ENCODE measurements around the gene SMYD3.

SMYD3 gene

DNA sequence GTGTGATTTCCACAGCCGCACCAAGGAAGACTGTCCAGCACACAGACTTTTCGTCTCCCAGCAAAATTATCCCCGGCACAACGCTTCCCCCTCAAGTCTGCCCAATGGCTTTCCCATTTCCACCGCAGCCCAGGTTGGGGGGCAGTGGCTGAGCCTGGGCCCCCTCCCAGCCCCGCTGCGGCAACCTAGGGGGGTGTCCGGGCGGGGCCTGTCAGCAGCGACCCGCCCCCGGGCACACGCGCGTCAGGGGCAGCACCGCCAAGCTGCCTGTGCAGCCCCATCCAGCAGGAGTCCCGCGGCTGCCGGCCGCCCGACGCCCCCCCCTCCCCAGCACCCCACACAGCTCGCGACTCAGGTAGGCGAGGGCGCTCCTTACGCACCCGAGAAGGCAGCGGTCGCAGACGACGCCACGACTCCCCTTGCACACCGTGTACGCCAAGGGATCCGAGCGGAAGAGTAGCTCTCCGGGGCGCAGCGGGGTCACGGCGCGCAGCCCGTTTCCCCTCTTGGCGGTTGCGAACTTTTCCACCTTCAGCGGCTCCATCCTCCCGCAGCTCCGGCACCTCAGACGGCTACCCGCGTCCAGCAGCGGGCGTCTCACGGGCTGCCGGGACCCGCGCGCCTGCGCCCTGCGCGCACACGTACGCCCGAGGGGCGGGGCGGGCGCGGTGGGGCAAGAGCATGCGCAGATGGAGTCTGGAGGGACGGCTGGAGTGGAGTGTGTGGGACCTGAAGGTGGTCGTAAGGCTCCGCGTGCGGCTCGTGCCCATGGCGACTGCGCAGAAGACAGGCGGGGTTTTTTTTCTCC, at the start of gene SMYD3:
TSS of gene SMYD3 (minus strand) at position 606 of the 808 bp plus-strand sequence.
- peak within 1 kb of the TSS; percentile 82 for H3K9ac ChIP-seq (ENCODE audit: insufficient read length, low read depth)
- DNase-seq (ENCODE audit: low read depth, low spot score) = peak; percentile 91
- TF ChIP-seq YY1 (IDR thresholded peaks at IDR 0.05; ENCODE audit: insufficient read depth, insufficient read length) = no peak
- TF ChIP-seq SUZ12 (IDR thresholded peaks at IDR 0.05; ENCODE audit: extremely low read depth, insufficient read depth, insufficient read length) = no peak
- no peak for TF ChIP-seq ZNF274 (IDR thresholded peaks at IDR 0.05; ENCODE audit: low read depth, low read length)
- peaks cover 8% of the 10 kb centered on the region for H3K36me3 ChIP-seq (ENCODE audit: insufficient read depth, insufficient read length, low read length)
- H3K4me3 ChIP-seq (ENCODE audit: insufficient read length, low read depth) = peak within 1 kb of the TSS; percentile 82
- peaks cover 9% of the 10 kb centered on the region for H3K27me3 ChIP-seq (ENCODE audit: insufficient read depth, insufficient read length)
- peaks cover 4% of the 10 kb centered on the region for H3K4me1 ChIP-seq (ENCODE audit: insufficient read depth, insufficient read length)
- no peaks in the 10 kb centered on the region for H3K9me3 ChIP-seq (ENCODE audit: insufficient read depth, low read length)

DNA sequence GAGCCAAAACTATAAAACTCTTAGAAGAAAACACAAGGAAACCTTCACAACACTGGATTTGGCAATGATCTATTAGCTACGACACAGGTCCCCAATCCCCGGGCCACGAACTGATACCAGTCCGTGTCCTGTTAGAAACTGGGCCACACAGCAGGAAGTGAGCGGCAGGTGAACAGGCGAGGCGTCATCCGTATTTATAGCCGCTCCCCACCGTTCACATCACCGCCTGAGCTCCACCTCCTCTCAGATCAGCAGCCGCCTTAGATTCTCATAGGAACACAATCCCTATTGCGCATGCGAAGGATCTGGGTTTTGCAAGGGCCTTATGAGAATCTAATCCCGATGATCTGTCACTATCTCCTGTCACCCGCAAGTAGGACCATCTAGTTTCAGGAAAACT, 47.1 kb upstream of the SMYD3 start:
- no peaks in the 10 kb centered on the region for H3K4me1 ChIP-seq (ENCODE audit: insufficient read depth, insufficient read length)
- H3K36me3 ChIP-seq (ENCODE audit: insufficient read depth, insufficient read length, low read length) = peaks cover 80% of the 10 kb centered on the region
- TF ChIP-seq ZNF274 (IDR thresholded peaks at IDR 0.05; ENCODE audit: low read depth, low read length) = no peak
- TF ChIP-seq YY1 (IDR thresholded peaks at IDR 0.05; ENCODE audit: insufficient read depth, insufficient read length) = no peak
- TF ChIP-seq SUZ12 (IDR thresholded peaks at IDR 0.05; ENCODE audit: extremely low read depth, insufficient read depth, insufficient read length) = no peak

DNA sequence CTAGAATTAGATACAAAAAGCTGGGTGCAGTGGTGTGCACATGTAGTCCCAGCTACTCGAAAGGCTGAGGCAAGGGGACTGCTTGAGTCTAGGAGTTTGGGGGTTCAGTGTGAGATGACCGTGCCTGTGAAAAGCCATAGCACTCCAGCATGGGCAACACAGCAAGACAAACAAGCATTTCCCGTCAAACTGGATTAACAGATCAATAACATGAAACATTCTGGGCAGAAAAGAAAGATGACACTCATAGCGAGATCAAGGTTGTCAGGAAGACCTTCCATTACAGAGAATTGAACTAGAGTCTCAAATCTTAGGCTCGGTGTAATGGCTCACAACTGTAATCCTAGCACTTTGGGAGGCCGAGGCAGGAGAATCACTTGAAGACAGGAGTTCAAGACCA, 45.0 kb upstream of the SMYD3 start:
- DNase-seq (ENCODE audit: low read depth, low spot score) = no peak
- Histone ChIP-seq H3K27me3 (ENCODE audit: insufficient read depth, insufficient read length) (no peaks in the 10 kb centered on the region), H3K9ac (ENCODE audit: insufficient read length, low read depth) (no peak overlapping the region), H3K36me3 (ENCODE audit: insufficient read depth, insufficient read length, low read length) (peaks cover 84% of the 10 kb centered on the region), H3K9me3 (ENCODE audit: insufficient read depth, low read length) (no peaks in the 10 kb centered on the region), H3K4me1 (ENCODE audit: insufficient read depth, insufficient read length) (no peaks in the 10 kb centered on the region), H3K4me3 (ENCODE audit: insufficient read length, low read depth) (no peak overlapping the region)
- TF ChIP-seq SUZ12 (IDR thresholded peaks at IDR 0.05; ENCODE audit: extremely low read depth, insufficient read depth, insufficient read length) = no peak
- no peak for TF ChIP-seq YY1 (IDR thresholded peaks at IDR 0.05; ENCODE audit: insufficient read depth, insufficient read length)
- TF ChIP-seq ZNF274 (IDR thresholded peaks at IDR 0.05; ENCODE audit: low read depth, low read length) = no peak

More for the DNA sequence above, 47.1 kb upstream of the SMYD3 start:
- H3K27me3 ChIP-seq (ENCODE audit: insufficient read depth, insufficient read length) = no peaks in the 10 kb centered on the region
- H3K9ac ChIP-seq (ENCODE audit: insufficient read length, low read depth) = no peak overlapping the region
- H3K9me3 ChIP-seq (ENCODE audit: insufficient read depth, low read length) = no peaks in the 10 kb centered on the region
- H3K4me3 ChIP-seq (ENCODE audit: insufficient read length, low read depth) = no peak overlapping the region
- no peak for DNase-seq (ENCODE audit: low read depth, low spot score)

DNA sequence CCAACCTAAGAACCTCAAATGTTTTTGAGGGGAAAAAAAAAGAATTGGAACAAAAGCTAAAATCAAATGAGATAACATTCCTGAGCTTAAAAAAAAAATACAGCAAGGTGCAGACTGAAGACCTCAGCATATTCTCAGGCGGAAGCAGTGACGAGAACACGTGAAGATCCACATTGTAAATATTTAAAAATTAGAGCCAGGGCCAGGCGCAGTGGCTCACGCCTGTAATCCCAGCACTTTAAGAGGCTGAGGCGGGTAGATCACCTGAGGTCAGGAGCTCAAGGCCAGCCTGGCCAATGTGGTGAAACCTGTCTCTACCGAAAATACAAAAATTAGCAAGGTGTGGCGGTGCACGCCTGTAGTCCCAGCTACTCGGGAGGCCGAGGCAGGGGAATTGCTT, 43.3 kb upstream of the SMYD3 start:
- Histone ChIP-seq H3K36me3 (ENCODE audit: insufficient read depth, insufficient read length, low read length) (peaks cover 83% of the 10 kb centered on the region), H3K9ac (ENCODE audit: insufficient read length, low read depth) (no peak overlapping the region)

DNA sequence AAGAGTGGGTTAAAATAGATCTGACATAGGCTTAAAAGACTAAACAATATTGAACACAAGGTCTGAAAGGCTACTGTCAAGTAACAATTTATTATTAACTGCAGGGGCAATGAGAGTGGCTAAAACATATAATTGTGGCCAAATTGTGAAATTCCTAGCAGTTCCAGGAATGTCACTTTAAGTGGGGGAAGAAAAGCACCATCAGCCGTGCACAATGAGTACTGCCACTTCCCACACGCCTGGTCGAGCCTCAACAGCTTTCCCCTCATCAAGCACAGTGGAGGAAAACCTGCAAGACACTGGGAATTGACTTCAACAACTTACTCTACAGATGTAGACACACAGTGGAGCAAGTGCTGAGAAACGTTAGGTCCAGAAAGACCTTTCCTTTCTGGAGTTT, 42.6 kb upstream of the SMYD3 start:
- peaks cover 82% of the 10 kb centered on the region for H3K36me3 ChIP-seq (ENCODE audit: insufficient read depth, insufficient read length, low read length)
- H3K27me3 ChIP-seq (ENCODE audit: insufficient read depth, insufficient read length) = no peaks in the 10 kb centered on the region
- H3K4me1 ChIP-seq (ENCODE audit: insufficient read depth, insufficient read length) = no peaks in the 10 kb centered on the region
- H3K9ac ChIP-seq (ENCODE audit: insufficient read length, low read depth) = no peak overlapping the region
- no peak for DNase-seq (ENCODE audit: low read depth, low spot score)
- H3K4me3 ChIP-seq (ENCODE audit: insufficient read length, low read depth) = no peak overlapping the region
- no peaks in the 10 kb centered on the region for H3K9me3 ChIP-seq (ENCODE audit: insufficient read depth, low read length)
- TF ChIP-seq ZNF274 (IDR thresholded peaks at IDR 0.05; ENCODE audit: low read depth, low read length) = no peak
- TF ChIP-seq YY1 (IDR thresholded peaks at IDR 0.05; ENCODE audit: insufficient read depth, insufficient read length) = no peak
- no peak for TF ChIP-seq SUZ12 (IDR thresholded peaks at IDR 0.05; ENCODE audit: extremely low read depth, insufficient read depth, insufficient read length)

More for the DNA sequence above, 43.3 kb upstream of the SMYD3 start:
- TF ChIP-seq SUZ12 (IDR thresholded peaks at IDR 0.05; ENCODE audit: extremely low read depth, insufficient read depth, insufficient read length) (no peak), ZNF274 (IDR thresholded peaks at IDR 0.05; ENCODE audit: low read depth, low read length) (no peak), YY1 (IDR thresholded peaks at IDR 0.05; ENCODE audit: insufficient read depth, insufficient read length) (no peak)
- H3K4me3 ChIP-seq (ENCODE audit: insufficient read length, low read depth) = no peak overlapping the region
- no peaks in the 10 kb centered on the region for H3K27me3 ChIP-seq (ENCODE audit: insufficient read depth, insufficient read length)
- no peak for DNase-seq (ENCODE audit: low read depth, low spot score)
- no peaks in the 10 kb centered on the region for H3K4me1 ChIP-seq (ENCODE audit: insufficient read depth, insufficient read length)
- H3K9me3 ChIP-seq (ENCODE audit: insufficient read depth, low read length) = no peaks in the 10 kb centered on the region

DNA sequence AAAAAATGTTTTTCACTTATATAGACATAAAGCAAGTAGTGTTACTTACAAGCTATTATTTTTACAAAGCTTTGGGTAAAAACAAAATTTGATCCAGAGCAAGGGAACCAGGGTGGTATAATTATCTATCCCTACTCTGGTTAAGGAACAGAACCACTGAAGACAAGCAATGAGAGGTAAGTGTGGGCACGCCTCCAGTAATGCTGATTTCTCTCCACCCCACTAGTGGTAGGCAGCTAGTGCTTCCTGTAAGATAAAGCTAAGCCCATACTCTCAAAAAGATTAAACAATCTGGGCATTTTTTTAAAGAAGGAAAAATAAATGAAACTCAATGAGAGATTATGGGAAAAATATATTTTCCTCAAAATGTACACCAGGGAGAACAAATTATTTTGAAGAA, 36.9 kb upstream of the SMYD3 start:
- no peaks in the 10 kb centered on the region for H3K27me3 ChIP-seq (ENCODE audit: insufficient read depth, insufficient read length)
- H3K36me3 ChIP-seq (ENCODE audit: insufficient read depth, insufficient read length, low read length) = peaks cover 83% of the 10 kb centered on the region
- H3K4me1 ChIP-seq (ENCODE audit: insufficient read depth, insufficient read length) = no peaks in the 10 kb centered on the region
- H3K4me3 ChIP-seq (ENCODE audit: insufficient read length, low read depth) = no peak overlapping the region
- TF ChIP-seq YY1 (IDR thresholded peaks at IDR 0.05; ENCODE audit: insufficient read depth, insufficient read length) = no peak
- no peak for TF ChIP-seq ZNF274 (IDR thresholded peaks at IDR 0.05; ENCODE audit: low read depth, low read length)
- TF ChIP-seq SUZ12 (IDR thresholded peaks at IDR 0.05; ENCODE audit: extremely low read depth, insufficient read depth, insufficient read length) = no peak
- no peak overlapping the region for H3K9ac ChIP-seq (ENCODE audit: insufficient read length, low read depth)
- no peak for DNase-seq (ENCODE audit: low read depth, low spot score)
- no peaks in the 10 kb centered on the region for H3K9me3 ChIP-seq (ENCODE audit: insufficient read depth, low read length)

DNA sequence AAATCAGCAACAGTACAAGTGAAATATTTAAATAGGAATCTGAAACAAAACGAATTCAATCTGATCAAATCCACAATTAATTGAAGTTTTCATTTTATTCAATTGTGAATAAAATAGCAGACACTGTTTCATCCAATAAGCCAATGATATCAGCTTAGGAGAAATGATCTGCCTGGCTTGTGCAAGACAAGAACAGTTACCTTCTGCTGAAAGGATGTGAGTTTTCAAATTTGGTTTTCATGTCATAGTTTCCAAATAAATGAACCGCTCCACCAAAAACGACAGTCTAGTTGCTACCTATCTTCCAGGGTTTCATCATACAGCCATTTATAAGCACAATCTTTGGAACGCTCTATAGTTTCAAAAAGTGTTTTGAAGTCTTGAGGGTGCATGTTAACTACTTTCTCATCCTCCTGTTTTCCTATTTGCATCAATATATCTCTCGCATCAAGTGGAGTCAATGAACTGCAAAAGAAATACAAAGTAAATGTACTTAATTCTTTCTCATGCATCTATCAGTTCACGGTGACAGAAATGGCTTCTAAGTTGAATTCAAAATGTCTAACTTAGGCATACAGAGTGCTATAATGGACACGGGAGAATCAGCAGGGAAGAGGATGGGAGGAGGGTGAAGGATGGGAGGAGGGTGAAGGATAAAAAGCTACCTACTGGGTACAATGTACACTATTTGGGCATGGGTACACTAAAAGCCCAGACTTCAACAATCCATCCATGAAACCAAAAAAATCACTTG, 33.8 kb upstream of the SMYD3 start:
- H3K27me3 ChIP-seq (ENCODE audit: insufficient read depth, insufficient read length) = no peaks in the 10 kb centered on the region
- no peak overlapping the region for H3K4me3 ChIP-seq (ENCODE audit: insufficient read length, low read depth)
- H3K9me3 ChIP-seq (ENCODE audit: insufficient read depth, low read length) = no peaks in the 10 kb centered on the region
- no peak overlapping the region for H3K9ac ChIP-seq (ENCODE audit: insufficient read length, low read depth)
- TF ChIP-seq ZNF274 (IDR thresholded peaks at IDR 0.05; ENCODE audit: low read depth, low read length) (no peak), SUZ12 (IDR thresholded peaks at IDR 0.05; ENCODE audit: extremely low read depth, insufficient read depth, insufficient read length) (no peak), YY1 (IDR thresholded peaks at IDR 0.05; ENCODE audit: insufficient read depth, insufficient read length) (no peak)
- peaks cover 56% of the 10 kb centered on the region for H3K36me3 ChIP-seq (ENCODE audit: insufficient read depth, insufficient read length, low read length)
- H3K4me1 ChIP-seq (ENCODE audit: insufficient read depth, insufficient read length) = no peaks in the 10 kb centered on the region
- DNase-seq (ENCODE audit: low read depth, low spot score) = no peak
